HG03095 (cell line): ENCODE results near the gene MNX1.

Source experiments
- ATAC-seq: cut with Tn5 transposase; IDR thresholded peaks from one replicate; pipeline ENCODE4 v1.9.1; 2021; ENCODE audit warnings: moderate library complexity; ENCODE audit not compliant: unreplicated experiment

MNX1 gene

GRCh38 chr7:157003756-157004520, 6.5 kb downstream of the MNX1 start:
- no peak for ATAC-seq

GRCh38 chr7:157003445-157003755, 7.1 kb downstream of the MNX1 start:
- no peak for ATAC-seq

- ATAC-seq, result no peak
Measured at GRCh38 chr7:157002819-157003421, 7.5 kb downstream of the MNX1 start.

- ATAC-seq, result no peak
Measured at GRCh38 chr7:157001920-157002818, 8.3 kb downstream of the MNX1 start.

GRCh38 chr7:157000741-157001653, 9.5 kb downstream of the MNX1 start:
- no peak for ATAC-seq

- ATAC-seq, result peak; percentile 46
Measured at GRCh38 chr7:156999958-157000726, 10.3 kb downstream of the MNX1 start.

GRCh38 chr7:156998988-156999957, 11.2 kb downstream of the MNX1 start:
- ATAC-seq, result peak; percentile 38

- no peak for ATAC-seq
Measured at GRCh38 chr7:156994417-156994816, 16.0 kb downstream of the MNX1 start.

- ATAC-seq, result no peak
Measured at GRCh38 chr7:156993925-156994235, 16.6 kb downstream of the MNX1 start.

- ATAC-seq, result no peak
Measured at GRCh38 chr7:156993021-156993924, 17.2 kb downstream of the MNX1 start.

- ATAC-seq, result no peak
Measured at GRCh38 chr7:156989766-156990535, 20.5 kb downstream of the MNX1 start.

GRCh38 chr7:156988343-156989185, 21.9 kb downstream of the MNX1 start:
- no peak for ATAC-seq

- no peak for ATAC-seq
Measured at GRCh38 chr7:156986378-156986777, 24.1 kb downstream of the MNX1 start.

GRCh38 chr7:156985101-156985992, 25.1 kb downstream of the MNX1 start:
- ATAC-seq, result no peak

GRCh38 chr7:156984174-156984891, 26.1 kb downstream of the MNX1 start:
- ATAC-seq, result no peak
